Renal cortex interstitium (tissue), 11 donors: ENCODE results near the gene TPK1. TPM values are rescaled to one million over a fixed set of nuclear protein-coding genes. Genes with fewer than 3 reads are reported as not detected.

ENCODE experiments used
- DNase-seq, 11 donors: peaks; one replicate each; pipeline ENCODE4 v3.0.0-alpha.2; 2013; ENCODE audit warnings: low read depth in 9 of 11, low spot score in 4 of 11; ENCODE audit errors: extremely low read depth in 1 of 11
- polyA plus RNA-seq, 3 donors: library from polyadenylated mRNA; unstranded; fragments of 120-200 nt; gene quantifications; one replicate each; pipeline ENCODE4 v1.2.1, GENCODE V29; 2013; ENCODE audit not compliant: insufficient read length in 3 of 3

Gene TPK1
- polyA plus RNA-seq, 3 donors = 8.6 to 9.9 (median 8.9) TPM

DNA sequence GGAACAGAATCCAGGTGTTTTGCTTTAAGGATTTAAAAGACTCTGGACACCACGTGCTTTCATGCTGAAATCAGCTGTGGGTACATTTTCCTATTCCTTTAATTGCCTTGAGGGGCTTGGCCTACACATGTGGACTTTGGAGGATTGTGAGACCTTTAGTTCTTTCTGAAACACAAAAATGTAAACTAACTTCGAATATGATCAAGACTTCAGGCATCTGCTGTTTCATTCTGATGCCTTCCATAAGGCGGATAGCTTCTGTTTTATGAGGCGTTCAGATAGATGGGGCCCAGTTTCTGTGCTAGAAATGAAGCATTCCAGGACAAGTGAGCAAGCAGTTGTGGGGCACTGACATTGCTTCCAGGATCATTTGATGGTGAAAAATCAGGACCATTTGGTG is 430.9 kb downstream of the TPK1 start:
- DNase-seq = peak in 1 of 11 donors; percentile 12

DNA sequence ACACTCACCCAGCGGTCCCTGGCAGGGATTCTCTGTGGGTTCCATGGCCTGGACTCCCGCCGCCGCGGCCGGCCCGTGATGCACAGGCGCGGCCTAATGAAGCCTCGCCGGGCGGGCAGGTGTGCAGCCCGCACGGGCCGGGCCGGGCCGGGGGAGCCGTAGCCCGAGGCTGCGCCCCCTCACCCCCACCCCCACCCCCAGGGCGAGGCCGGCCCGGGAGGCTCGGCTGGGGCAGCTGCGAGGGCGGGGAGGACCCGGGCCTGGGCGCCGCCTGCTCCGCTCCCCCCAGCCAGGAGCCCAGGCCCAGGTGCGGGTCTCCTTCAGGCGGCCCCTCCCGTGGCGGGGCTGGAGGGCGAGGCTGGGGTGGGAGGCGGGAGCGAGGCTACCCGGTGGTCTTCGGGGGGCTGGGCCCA is 432.2 kb downstream of the TPK1 start, which contains the start of gene NOBOX:
NOBOX (minus strand) TSS at position 45 of the 413 bp plus-strand sequence.
- no peak for DNase-seq

DNA sequence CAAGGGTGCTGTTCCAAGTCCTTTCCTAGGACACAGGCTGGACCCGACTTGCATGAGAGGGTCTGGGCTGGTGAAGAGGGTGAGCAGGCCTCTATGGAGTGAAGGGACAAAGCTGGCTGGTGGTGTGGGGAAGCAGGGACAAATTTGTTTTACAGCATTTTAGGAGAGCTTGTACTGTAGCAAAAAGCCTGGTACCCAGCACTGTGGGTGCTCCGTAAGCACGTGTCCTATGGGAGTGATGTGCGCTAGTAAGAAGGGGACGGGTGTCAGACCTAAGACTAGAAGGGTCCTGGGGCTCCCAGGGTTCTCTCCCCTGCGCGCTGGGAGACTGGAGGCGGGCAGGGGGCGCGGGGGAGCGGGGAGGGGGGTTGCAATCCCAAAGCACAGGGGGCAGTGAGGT is 432.8 kb downstream of the TPK1 start:
- no peak for DNase-seq
